IPS-NIHi11 (cell line): Measurements from ENCODE around the gene ZFAND6.

Experiments used
- DNase-seq: peaks from one replicate; pipeline ENCODE4 v3.0.0; 2012; ENCODE audit warnings: mixed read lengths, low spot score

The ZFAND6 gene

DNA sequence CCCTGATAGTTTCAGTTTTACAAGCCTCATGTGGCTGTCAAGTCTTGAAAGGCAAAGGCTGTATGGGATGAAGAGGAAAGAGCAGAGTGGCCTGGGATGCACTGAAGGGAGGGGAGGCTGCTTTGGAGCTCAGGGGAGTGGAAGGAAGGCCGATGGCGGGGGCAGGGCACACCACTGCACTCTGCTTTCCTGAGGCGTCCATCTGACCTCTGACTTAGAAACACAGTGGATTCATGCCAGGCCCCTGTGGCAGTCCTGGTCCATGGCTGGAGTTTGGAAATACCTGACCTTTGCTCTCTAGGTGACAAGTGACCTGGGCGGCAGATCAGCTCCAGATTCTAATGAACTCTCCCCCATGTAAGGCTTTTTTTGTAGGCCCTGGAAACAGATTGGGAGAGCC is 112.3 kb downstream of the ZFAND6 start:
- no peak for DNase-seq

DNA sequence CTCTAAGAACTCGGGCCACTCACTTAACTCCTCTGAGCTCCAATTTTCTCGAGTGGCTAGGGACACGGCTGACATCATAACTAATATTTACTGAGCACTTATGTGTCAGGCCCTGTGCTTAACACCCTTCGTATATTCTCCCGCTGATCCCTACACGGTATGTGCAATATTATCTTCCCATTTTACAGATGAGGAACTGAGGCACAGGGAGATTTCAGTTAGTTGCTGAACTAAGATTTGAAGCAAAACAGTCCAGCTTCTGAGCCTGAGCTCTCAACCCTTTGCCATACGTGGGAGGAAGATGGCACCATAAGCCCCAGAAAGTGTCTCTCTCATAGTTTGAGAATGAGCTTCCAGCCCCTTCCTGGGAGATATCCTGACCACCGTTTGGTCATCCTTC is 112.9 kb downstream of the ZFAND6 start:
- DNase-seq = no peak

DNA sequence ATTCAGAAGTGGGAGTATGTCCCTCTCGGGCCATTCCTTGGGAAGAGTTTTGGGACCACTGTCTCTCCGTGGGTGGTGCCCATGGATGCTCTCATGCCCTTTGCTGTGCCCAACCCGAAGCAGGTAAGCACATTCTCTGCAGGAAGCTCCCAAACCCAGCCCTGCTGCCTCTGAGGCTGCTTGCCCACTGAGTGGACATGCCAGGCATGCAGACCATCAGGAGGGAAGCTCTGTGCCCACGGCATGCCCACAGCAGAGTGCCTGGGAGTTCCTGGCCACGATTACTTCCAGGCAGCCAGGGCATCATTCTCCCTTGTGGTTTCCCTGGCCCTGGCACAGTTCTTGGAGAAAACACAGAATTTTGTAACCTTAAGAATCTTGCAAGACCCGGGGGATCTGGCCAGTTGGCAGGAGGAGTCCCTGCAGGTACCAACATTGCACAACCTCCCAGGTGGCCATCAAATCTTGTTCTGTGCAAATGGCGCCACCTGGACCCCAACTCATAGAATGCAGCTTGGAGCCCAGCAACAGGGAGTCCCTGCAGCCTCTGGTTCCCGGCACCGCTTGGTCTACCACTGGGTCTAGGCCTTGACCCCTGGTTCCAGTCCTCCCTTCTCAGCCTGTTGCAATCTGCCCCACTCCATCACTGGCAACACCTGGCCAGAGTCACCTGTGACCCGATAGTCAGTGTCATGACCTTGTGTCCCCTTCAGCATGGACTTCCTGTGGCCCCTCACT is 113.7 kb downstream of the ZFAND6 start:
- DNase-seq = peak; percentile 85

DNA sequence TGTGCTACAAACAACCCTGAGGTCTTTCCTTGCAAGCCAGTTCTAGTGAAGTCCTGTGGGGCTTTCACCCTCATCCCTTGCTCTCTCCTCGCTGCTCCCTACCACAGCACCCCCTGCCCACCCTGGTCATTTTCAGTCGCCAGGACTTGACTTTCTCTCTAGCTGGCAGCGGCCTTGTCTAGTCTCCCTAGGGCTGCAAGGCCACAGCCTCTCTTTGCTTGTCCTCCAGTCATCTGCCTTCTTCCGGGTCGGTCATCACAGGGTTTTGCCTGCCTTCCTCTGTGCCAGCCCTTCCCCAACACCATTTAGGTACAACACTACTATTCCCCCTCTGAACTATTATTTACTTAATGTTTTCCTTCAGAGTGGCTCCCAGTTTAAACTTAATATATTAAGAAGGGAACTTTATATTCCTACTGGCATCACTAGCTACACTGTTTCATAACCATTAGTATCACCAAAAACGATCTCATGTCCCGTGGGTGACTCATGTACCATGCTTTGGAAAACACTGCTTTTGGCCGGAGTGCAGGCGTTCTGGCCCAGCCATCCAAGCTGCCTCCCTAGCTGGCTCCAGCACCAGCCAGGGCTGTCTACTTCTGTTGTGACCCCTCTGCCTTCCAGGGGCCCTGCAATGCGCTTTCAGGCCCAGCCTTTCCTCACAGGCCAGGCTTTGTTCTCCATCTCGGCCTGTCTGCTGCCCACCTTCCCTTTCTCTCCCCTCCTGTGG is 114.7 kb downstream of the ZFAND6 start:
- no peak for DNase-seq

DNA sequence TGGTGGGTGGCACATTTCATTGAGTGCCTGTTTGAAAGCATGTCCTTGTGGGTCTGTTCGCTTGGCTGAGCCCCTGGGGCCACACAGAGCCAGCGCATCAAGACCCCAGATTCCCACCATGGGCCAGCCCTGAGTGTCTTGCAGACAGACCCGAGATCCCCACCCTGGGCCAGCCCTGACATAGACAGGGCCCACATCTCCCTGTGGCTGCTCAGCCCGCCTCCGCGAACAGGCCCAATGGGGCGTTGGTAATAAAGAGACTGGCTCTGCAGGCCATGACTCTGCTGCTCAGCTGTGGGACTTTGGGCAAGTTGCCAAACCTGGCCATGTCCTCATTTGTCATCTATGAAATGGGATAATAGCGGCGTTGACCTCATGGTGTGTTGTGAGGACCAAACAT is 116.0 kb downstream of the ZFAND6 start:
- DNase-seq = no peak

DNA sequence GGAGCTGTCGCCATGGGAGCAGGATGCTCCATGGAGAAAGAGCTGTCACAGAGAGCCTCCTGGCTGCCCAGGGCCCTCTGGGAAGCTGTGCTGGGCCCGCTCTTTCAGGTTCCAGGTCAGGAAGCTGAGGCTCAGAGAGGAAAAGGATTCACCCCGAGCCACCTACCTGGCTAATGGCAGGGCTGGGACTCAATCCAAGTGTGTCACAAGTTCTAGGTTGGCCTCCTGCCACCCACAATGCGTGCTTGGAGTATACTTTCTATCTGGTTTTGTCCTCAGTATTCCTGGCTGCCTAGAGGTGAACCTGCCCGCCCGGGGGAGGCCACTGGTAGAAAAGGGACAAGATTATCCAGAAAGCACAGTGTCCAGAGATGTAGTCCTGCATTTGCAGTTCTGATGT is 117.0 kb downstream of the ZFAND6 start:
- DNase-seq = no peak

DNA sequence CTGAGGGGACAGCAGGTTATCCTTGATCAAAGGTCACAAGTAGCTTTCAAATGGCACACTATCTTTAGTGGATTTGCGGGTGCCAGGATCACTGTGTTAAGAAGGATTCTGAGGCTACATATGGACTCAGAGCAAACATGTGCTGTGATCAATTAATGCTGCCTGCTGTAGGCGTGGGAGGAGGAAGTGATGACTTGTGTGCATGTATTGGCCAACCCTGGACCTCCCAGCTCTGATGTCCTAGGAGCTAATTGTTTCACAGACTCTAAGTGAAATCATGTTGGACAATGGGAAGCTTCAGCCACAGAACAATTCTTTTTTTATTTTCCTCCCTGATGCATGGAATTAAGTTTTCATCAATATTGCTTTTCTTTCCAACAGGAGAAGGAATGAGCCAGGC is 117.7 kb downstream of the ZFAND6 start:
- no peak for DNase-seq

DNA sequence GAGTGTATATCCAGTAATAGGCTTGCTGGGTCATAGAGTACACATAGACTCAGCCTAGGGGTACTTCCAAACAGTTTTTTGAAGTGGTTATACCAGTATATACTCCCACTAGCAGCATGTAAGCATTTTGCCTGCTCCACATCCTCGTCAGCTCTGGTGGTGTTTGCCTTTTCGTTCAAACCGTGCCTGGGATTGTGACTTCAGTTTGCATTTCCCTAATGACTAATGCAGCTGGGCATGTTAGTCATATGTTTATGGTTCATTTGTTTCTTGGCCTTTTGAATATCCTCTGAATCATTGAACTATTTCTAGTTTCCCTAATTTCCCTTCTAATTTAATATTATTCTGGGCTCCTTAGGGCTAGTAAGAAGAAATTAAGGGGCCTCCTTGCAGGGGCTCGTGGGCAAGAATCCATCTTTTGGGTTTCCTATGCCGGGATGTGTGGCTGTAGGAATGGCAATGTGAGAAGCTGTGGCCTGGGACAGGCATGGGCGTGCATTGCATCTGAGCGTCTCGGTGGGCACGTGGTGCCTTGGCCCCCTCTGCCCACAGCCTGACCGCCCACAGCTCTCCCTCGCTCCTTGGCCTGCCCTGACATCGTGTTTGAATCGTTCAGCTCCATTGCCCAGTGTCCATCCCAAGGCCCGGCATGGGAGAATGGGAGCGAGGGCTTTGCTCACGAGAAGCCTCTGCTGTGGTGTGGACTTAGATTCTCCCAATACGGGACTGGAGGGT is 119.7 kb downstream of the ZFAND6 start:
- DNase-seq = no peak

DNA sequence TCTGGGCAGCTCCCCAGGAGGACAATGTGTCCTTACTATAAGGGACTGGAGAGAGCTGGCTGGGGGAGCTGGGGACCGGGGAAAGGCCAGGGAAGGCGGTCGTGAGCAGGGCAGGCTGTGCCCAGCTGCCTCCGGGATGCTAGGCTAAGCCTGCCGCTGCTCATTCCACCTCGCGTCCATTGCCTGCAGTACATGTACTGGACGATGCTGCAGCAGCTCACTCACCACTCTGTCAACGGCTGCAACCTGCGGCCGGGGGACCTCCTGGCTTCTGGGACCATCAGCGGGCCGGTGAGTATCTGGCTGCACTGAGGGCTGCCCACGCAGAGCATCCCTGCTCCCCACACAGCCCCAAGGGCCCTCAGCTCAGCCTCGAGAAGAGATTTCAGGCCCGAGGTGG is 120.5 kb downstream of the ZFAND6 start:
- DNase-seq = no peak

DNA sequence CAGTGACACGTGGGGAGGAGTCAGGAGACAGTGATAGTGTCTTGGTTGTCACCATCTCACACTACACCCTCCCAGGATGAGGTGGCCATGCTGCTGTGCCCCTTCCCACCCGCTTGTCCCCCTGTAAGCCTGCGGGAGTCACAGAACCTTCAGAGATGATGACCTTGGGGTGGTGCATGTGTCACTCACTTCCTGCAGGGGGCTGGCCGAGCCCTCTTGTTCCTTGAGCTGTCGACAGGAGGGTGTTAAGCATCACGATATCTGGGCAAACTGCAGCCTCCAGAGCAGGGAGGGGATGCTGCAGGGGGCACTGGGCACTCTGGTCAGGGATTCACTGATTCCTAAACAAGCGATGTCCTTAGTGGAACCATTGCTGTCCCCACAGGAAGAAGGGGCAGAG is 121.0 kb downstream of the ZFAND6 start:
- peak; percentile 23 for DNase-seq

DNA sequence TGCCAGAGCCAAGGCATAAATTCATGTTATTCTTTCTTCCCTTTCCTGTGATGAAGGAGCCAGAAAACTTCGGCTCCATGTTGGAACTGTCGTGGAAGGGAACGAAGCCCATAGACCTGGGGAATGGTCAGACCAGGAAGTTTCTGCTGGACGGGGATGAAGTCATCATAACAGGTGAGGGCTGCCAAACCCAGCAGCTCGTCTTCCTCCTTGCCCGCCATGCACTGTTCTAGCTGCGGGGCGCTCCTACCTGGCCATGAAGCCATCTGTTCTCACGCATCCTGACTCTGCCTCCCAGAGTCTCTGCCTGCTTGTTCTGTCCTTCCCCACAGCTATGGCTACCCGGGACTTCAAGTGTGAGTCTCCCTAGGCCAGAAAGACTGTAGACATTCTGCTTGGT is 121.5 kb downstream of the ZFAND6 start:
- no peak for DNase-seq

DNA sequence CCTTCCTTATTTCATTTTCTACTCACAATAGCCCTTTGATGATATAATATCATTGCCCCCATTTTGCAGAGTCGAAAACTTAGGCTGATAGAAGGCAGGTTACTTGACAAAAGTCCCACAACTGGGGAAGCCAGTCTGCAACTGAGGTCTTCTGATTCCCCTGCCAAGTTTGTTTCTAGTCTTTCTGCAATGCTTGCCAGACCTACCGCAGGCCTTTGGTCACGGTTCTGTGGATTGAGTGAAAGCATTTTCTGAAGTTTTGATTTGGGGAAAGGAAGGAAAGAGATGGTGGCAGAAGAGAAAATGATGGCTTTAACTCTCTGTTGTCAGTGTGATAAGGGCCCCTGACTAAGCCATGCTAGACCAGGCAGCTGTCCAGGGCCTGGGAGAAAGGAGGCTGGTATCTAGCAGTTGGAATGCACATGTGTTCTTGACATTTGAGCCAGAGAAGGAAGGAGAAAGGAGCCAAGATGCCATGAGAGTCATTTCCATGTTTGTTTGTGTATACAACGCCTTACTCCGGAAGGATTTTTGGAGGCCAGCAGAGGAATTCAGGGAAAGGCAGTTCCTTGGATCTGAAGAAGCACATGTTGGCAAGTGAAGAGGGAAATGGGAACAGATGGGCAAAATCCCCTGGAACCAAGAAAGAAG is 123.3 kb downstream of the ZFAND6 start:
- no peak for DNase-seq

DNA sequence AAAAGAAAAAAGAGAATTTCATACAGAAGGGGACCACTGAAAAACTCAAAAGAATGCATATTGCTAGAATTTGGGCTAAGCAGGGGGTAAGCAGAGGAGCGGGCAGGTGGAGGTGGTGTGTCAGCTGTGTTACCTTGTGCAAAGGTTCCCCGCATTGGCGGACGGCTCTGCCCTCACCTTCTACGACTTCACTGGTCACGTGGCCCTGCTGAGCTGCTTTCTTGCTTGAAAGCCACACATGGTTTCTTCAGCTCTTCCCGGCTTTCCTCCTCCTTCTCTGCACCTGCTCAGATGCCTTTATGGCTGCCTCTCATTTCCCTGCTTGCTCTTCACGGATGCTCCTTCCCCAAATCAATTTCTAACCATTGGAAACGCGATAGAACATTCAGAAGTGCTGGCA is 123.8 kb downstream of the ZFAND6 start:
- DNase-seq = no peak

DNA sequence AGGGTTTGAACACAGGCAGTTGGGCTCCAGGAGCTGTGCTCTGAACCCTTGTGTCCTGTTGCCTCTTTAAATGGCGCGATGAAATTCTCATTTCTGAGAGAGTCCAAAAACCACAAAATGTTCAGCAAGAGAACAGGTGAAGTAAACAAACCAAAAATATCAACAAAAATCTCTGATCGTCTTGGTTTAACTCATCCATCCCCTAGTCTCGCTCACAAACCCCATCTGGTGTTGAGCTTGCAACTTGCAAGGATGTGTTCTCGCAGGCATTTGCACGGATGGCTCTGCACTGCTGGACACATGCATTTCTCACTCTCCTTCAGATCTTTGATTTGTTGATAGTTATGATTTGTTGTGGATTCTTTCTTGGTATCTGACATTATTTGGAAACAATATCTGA is 124.4 kb downstream of the ZFAND6 start:
- DNase-seq = no peak

DNA sequence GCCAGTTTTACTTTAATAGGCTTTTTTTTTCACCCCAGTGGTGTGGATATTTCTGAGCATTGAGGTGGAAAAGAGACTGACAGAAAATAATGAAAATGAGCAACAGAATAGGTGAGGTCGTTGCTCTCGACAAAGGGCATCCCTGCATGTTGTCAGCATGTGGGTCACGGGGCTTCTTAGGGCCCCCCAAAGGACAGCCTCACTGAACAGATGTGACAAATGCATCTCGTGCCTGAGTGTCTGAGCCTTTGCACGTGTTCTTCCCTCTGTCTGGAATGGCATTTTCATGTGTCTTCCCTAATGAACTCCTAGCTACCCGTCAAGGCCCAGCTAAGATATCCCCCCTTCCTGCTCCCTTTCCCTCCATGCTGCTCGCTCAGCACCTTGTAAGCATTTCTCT is 125.1 kb downstream of the ZFAND6 start:
- DNase-seq = no peak

DNA sequence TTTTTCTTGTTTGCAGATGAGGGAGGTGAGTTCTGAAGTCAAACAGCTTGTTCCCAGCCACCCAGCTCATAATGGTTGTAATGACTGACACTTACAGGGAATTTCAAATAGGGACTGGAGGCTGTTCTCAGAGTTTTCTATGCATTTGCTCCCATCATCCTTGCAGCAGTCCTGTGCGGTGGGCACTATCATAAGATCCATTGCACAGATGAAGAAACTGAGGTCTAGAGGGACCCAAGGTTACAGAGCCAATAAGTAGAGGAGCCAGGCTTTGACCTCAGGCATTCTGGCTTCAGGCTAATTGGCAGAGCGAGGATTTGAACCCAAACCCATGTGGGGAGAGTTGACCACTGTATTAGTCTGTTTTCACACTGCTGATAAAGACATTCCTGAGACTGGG is 125.7 kb downstream of the ZFAND6 start:
- DNase-seq = no peak

DNA sequence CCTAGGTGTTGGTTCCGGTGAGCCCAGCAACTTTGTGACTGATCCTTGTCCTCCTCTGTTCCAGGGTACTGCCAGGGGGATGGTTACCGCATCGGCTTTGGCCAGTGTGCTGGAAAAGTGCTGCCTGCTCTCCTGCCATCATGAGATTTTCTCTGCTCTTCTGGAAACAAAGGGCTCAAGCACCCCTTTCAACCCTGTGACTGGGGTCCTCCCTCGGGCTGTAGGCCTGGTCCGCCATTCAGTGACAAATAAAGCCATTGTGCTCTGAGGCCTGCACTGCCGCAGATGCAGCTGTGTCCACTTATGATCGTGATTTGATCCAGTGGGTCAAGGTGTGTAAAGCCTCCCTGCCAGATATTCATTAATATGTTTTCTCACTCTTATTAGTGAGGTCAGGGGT is 126.6 kb downstream of the ZFAND6 start:
- DNase-seq = no peak

DNA sequence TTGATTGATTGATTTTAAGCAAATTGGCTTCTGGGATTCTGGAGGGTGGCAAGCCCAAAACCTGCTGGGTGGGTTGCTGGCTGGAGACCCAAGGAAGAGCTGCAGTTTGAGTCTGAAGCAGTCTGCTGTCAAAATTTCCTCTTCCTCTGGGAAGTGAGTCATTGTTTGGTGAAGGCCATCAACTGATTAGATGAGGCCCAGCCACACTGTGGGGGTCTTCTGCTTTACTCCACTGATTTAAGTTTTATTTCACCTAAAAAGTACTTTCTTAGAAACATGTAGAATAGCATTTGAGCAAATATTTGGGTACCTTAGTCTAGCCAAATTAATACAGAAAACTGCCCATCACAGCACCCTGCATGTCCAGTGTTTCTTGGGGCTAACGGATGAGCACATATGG is 127.1 kb downstream of the ZFAND6 start:
- no peak for DNase-seq
